ENCODE results near the gene ZMYND8.

ZMYND8 gene

GRCh38 chr20:47332381-47333206, 23.9 kb downstream of the ZMYND8 start:
- DNase-seq = no peak

- DNase-seq = no peak
Measured at GRCh38 chr20:47330933-47331708, 25.4 kb downstream of the ZMYND8 start.

- DNase-seq = no peak
Measured at GRCh38 chr20:47330071-47330470, 26.4 kb downstream of the ZMYND8 start.

DNA sequence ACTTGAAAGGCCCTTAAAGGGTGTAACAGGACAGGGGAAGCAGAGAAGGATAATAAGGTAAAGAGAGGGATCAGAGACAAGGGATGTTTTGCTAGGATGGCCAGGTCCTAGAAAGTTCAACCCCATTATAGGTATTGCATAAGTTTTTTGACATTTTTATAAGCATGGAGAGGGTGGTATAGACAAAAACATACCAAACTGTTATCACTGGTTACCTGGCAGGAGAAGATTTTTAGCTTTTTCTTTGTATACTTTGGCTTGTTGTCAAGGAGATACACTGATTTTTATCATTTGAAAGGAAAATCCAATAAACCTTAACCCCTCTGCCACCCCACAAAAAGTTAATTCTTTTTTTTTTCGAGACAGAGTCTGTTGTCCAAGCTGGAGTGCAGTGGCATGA, 28.4 kb downstream of the ZMYND8 start:
- no peak for DNase-seq

DNA sequence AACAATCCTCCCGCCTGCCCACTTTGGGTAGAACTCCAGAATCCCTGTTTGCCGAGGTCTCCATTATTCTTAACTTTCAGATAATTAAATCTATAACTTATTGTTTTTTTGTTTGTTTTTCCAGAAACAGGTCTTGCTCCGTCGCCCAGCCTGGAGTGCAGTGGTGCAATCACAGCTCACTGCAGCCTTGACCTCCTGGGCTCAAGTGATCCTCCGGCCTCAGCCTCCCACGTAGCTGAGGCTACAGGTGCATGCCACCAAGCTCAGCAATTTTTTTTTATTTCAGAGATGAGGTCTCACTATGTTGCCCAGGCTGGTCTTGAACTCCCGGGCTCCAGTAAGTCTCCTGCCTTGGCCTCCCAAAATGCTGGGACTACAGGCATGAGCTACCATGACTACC, 28.8 kb downstream of the ZMYND8 start:
- DNase-seq = no peak

DNA sequence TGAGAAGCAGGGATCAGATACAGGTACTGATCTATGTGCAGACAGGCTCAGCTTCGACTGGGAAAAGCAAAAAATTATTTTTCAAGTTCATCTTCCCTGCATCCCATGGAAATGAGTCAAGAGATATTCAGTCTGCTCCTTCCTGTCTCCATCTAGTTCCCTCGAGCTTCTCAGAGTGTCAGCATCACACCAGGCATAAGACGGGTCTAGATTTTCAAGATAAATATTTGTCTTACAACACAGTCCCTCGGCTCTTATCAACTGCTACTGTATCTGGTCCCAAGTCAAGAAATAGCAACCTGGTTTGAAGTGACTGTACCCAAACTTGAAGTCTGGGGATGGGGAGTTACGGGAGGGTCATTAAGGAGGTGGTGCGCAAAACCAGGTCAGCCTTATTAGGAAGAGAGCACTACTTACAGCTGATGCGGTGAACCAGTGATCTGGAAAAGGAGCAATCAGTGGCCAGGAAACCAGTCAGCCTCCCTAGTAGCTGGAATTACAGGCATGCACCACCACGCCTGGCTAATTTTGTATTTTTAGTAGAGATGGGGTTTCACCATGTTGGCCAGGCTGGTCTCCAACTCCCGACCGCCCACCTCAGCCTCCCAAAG, 29.7 kb downstream of the ZMYND8 start:
- no peak for DNase-seq

GRCh38 chr20:47325242-47325641, 31.3 kb downstream of the ZMYND8 start:
- no peak for DNase-seq

- peak; percentile 78 for DNase-seq
Measured at GRCh38 chr20:47320990-47321805, 35.3 kb downstream of the ZMYND8 start.

DNA sequence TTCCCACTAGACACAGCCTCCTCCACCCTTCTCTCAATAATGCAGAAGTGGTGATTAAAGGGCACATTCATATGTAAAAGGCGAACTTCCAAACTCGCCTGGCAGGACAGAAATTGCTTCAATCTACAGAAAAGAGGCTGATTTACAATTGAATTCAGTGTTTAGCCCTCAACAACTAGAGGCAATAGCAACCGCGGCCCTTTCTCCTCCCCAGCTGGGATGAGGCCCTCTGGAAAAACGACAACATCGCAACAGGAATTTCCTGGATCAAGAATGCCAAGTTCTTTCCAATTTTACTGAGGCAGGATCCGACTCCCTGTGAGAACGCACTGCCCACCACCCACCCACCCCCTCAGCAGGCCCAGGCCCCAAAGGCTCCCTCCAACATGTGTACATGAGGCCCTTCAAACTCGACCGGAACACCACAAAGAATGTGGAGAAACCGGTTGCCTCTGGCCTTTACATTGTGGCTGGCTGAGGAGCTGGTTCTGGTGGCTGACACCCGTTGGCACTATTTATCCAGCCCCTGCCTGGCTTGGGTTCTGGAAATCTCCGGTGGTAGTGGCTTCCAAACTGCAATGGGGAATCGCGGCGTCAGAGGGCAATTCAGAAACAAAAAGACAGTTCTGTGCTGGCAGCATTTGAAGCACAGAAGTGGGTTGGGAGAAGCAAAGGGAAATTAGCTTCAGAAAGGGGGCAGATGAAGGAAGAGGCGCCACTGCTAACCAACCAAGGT, 36.8 kb downstream of the ZMYND8 start:
- DNase-seq = peak; percentile 89

GRCh38 chr20:47318586-47319516, 37.6 kb downstream of the ZMYND8 start:
- DNase-seq = peak; percentile 60

DNA sequence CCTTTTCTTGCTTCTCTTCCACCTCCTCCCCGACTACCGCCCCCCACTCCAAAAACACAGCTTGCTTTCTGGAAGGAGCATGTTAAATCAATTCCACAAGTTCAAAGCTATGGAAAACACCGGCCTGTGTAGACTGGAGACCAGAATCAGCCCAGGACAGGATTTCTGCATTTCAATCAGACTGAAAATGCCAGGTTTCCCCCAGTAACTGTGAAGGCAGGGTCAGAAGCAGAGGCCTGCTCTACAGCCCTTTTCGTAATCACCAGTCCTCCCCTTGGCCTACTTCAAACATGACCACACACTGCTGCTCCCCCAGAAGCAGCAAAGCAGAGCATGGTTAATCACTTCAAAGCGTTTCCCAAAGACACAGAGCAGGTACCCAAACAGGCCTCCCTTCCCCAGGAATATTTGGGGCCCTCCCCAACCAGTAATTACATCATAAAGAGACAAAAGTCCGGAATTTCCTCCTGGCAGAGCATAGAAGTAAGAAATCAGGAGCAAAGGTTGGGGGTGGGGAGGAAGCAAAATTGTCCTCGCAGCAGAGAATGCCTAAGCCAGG, 38.4 kb downstream of the ZMYND8 start:
- DNase-seq = no peak

GRCh38 chr20:47317127-47317895, 39.2 kb downstream of the ZMYND8 start:
- DNase-seq = no peak

GRCh38 chr20:47316776-47317126, 39.7 kb downstream of the ZMYND8 start:
- DNase-seq = no peak

GRCh38 chr20:47315339-47316056, 41.0 kb downstream of the ZMYND8 start:
- DNase-seq = peak; percentile 69

- DNase-seq = no peak
Measured at GRCh38 chr20:47314647-47315338, 41.7 kb downstream of the ZMYND8 start.

GRCh38 chr20:47311967-47312681, 44.4 kb downstream of the ZMYND8 start:
- no peak for DNase-seq

GRCh38 chr20:47311211-47311610, 45.3 kb downstream of the ZMYND8 start:
- no peak for DNase-seq

GRCh38 chr20:47310729-47311128, 45.8 kb downstream of the ZMYND8 start:
- no peak for DNase-seq
